Fibroblast of skin of back (primary cell): ENCODE results near the gene PHF21A.
"Not testable (repeated sequence)": the region's sequence is repeated elsewhere in the genome, so short reads cannot be mapped to it uniquely, and the experiment has no call there.

Experiments
- DNase-seq: peaks from one replicate; pipeline ENCODE4 v3.0.0-alpha.2; 2013

PHF21A gene

GRCh38 chr11:45900916-45901617 is 220.2 kb downstream of the PHF21A start:
- no peak for DNase-seq

DNA sequence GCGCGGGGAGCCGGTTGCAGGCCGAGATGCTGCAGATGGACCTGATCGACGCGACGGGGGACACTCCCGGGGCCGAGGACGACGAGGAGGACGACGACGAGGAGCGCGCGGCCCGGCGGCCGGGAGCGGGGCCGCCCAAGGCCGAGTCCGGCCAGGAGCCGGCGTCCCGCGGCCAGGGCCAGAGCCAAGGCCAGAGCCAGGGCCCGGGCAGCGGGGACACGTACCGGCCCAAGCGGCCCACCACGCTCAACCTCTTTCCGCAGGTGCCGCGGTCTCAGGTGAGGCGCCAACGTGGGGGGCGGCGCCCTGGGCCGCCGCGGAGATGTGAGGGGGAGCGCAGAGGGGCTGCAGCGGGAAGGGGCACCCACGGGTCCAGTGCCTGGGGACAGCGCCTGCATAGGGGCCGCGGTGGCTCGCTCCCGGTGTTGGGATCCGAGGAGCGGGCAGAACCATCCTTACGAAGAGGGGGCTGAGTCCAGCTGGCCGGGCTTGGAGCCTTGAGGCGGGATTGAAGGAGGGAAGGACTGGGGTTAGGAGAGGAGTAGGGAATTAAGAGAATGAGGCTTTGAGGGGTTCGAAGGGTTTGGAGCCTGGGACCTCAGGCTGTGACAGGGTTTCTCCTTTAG is 221.0 kb downstream of the PHF21A start:
- DNase-seq, result not testable (repeated sequence)

DNA sequence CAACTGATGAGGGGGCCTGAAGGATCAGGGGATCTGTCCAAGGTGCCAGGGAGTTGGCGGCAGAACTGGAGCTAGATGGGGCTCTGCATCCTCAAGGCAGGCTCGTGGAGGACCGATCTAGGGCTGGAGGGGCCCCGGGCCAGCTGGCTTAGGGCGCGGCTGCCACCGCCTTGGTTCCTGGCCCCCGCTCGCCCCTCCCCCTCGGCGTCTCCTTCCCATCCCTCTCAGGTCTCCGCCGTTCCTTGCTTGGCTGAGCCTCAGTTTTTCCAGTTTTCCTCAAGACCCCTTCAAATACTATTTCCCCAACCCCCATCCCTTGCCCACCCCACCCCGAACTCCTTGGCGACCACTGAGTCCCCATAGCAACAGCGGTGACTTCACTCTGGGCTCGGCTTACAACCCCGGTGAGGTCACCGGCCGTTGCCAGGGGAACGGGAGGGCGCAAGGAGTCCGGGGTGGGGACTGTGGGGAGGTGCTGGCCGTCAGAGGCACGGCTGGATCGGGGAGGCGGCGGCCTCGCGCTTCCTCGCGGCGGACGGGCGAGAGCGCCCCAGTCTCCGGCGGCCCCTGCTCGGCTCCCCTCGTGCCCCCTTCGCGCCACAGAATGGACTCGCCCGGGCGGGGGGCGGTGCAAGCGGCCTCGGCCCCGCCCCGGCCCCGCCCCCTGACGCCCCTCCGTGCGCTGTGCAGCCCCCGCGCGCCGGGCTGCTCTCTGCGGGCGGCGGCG is 221.6 kb downstream of the PHF21A start:
- DNase-seq, result peak; percentile 89

DNA sequence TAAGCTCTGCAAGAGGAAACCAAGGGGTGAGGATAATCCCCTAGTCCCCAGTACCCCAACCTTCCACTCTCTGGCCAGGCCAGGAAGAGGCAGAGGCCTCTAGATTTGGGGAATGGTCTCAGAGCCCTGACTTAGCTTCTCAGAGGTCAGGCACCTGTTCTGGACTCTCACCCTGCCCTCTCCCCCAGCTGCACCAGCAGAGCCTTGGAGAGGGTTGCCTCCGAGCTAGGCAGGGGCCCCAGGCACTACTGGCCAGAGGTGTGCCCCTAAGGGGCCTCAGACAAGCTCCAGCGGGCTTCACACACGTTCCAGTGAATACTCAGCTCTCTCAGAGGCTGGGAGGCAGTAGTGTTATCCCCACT is 222.2 kb downstream of the PHF21A start:
- no peak for DNase-seq

- DNase-seq, result no peak
These were observed 223.7 kb downstream of the PHF21A start for GRCh38 chr11:45897556-45897955.

GRCh38 chr11:45896422-45896984 is 224.8 kb downstream of the PHF21A start:
- no peak for DNase-seq

GRCh38 chr11:45895553-45896259 is 225.5 kb downstream of the PHF21A start:
- DNase-seq, result no peak

GRCh38 chr11:45894555-45895247 is 226.6 kb downstream of the PHF21A start:
- no peak for DNase-seq

DNA sequence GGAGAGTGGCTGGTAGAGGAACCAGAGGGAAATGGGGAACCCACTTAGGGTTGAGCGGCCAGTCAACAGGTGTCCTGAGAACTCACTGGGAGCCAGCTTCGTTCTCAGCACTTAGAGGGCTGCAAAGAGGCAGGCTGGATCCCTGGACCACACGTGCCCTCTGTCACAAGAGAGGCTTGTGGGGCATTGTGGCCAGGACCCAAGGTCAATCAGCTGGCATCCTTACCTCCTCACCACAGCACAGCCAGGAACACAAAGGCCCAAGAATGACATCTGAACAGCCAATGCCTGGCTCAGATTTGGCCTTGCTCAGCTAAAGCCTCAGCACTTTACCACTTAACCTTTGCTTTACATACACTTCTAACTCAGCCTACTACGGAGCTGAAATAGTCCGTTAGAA is 228.4 kb downstream of the PHF21A start:
- no peak for DNase-seq

GRCh38 chr11:45890886-45891550 is 230.2 kb downstream of the PHF21A start:
- no peak for DNase-seq

- DNase-seq, result no peak
These were observed 231.3 kb downstream of the PHF21A start for GRCh38 chr11:45889966-45890365.

DNA sequence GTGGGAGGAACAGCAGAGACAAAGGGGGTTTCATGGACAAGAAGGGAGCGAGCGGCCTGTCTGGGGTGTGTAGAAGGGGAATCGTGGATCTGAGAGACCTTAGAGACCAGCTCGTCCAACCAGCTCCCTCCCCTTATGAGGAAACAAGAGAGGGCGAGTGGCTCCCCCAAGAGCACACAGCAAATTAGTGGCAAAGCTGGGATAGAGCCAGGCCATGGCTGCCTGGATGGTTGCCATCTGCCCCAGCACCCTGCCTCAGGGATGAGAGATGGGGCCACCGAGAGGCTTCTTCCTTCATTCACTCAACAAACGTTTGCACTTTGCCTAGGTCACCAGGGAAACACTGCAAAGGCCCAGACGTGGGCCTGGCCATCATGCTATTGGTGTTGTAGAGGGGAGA is 231.7 kb downstream of the PHF21A start:
- no peak for DNase-seq

GRCh38 chr11:45887587-45887986 is 233.7 kb downstream of the PHF21A start:
- DNase-seq, result no peak

DNA sequence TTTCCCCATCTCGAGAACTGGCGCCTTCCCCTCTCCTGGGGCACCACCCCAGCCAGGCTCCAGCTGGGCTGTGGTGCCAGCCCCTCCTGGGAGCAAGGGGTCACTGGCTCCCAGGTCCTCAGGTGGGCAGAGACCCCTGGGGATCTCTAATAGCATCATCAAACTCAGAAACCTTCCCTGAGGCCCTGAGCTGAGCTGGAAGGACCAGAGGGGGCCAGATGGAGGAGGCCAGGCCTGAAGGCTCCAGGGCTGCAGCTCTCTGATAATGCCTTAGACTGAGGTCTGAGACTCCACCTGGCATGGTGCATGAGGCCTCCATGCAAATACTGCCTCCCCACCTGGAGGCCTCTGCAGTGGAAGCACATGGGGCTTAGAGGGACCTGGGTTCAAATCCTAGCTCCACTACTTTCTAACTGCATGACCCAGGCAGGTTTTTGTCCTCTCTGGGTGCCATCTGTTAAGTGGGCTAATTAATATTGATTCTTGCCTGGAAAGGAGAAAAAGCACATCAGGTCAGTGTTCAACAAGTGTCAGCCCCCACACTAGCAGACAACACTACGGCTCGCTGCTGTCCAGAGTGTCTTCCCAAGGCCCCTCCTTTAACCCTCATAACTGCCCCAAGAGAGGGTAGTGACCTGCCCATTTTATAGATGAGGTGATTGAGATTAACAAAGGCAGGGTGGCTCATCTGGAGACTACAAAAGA is 234.3 kb downstream of the PHF21A start:
- no peak for DNase-seq

- DNase-seq, result no peak
These were observed 235.1 kb downstream of the PHF21A start for GRCh38 chr11:45885921-45886721.

DNA sequence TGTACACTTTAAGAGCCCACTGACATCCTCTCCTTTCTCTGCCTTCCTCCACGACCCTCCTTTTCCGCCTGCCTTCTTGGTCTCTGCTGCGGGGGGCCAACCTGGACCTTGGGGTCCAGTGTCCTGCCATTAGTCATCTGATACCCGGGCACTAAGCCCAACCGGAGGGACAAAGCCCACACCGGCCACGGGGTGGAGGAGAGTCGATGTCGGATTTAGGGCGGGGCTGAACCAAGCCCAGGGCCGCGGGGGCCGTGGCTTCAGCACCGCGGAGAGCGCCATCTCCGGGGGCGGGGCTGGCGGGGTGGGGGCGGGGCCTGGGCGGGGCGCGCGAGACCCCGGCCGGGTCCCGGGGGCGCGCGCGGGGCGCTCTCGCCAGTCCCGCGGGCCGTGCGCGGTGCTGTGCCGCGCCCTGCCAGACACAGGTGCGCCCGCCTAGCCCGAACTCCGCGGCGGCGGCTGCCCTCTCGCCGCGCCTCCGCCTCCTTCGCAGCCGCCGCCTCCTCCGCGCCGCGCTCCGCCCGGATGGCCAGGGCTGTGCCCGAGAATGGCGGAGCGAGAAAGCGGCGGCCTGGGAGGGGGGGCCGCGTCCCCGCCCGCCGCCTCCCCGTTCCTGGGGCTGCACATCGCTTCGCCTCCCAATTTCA is 235.9 kb downstream of the PHF21A start, which contains the start of gene MAPK8IP1:
TSS of gene MAPK8IP1 (plus strand) at position 378 of the 647 bp plus-strand sequence. CDS start at position 548, 170 bp downstream.
- DNase-seq, result peak; percentile 39

GRCh38 chr11:45884596-45885185 is 236.6 kb downstream of the PHF21A start:
- DNase-seq, result no peak
